Nephron progenitor cell (in vitro differentiated cells): Measurements from ENCODE around the gene CCR5AS.

Experiments used
- DNase-seq: peaks from one replicate; pipeline ENCODE4 v3.0.0; 2021
- H3K27ac Mint-ChIP-seq: 2 replicates; pipeline ENCODE4 v1.8.0; 2021; ENCODE audit warnings: mild to moderate bottlenecking, moderate library complexity, mixed read lengths
- H3K27me3 Mint-ChIP-seq: 2 replicates; pipeline ENCODE4 v1.8.0; 2021; ENCODE audit warnings: mild to moderate bottlenecking, low read depth, mixed read lengths; ENCODE audit not compliant: poor library complexity
- H3K36me3 Mint-ChIP-seq: 2 replicates; pipeline ENCODE4 v1.8.0; 2021; ENCODE audit warnings: low read depth, mixed read lengths
- H3K4me1 Mint-ChIP-seq: 2 replicates; pipeline ENCODE4 v1.8.0; 2021; ENCODE audit warnings: mixed read lengths
- H3K4me3 Mint-ChIP-seq: 2 replicates; pipeline ENCODE4 v1.8.0; 2021; ENCODE audit warnings: mild to moderate bottlenecking, moderate library complexity, mixed read lengths
- H3K9me3 Mint-ChIP-seq: 2 replicates; pipeline ENCODE4 v1.8.0; 2021; ENCODE audit warnings: mild to moderate bottlenecking, moderate library complexity, mixed read lengths
- CTCF ChIP-seq: fragments of 200-600 bp; sonication (generic); IDR thresholded peaks from 2 replicates; pipeline ENCODE4 v1.5.0; 2021; ENCODE audit warnings: antibody characterized with exemption

The CCR5AS gene

GRCh38 chr3:46372492-46373359 is 34.1 kb downstream of the CCR5AS start:
- Mint-ChIP-seq H3K36me3 (no peaks in the 10 kb centered on the region), H3K4me3 (no peak overlapping the region), H3K4me1 (peaks cover 5% of the 10 kb centered on the region), H3K9me3 (no peaks in the 10 kb centered on the region), H3K27ac (no peak overlapping the region), H3K27me3 (peaks cover 37% of the 10 kb centered on the region)
- no peak for DNase-seq
- TF ChIP-seq CTCF: peak; percentile 29

- Mint-ChIP-seq H3K4me3 (no peak overlapping the region), H3K4me1 (peaks cover 5% of the 10 kb centered on the region), H3K27me3 (peaks cover 38% of the 10 kb centered on the region), H3K9me3 (no peaks in the 10 kb centered on the region), H3K27ac (no peak overlapping the region), H3K36me3 (no peaks in the 10 kb centered on the region)
- no peak for TF ChIP-seq CTCF
- no peak for DNase-seq
Measured at GRCh38 chr3:46371519-46372340, 35.1 kb downstream of the CCR5AS start.

- peaks cover 5% of the 10 kb centered on the region for H3K4me1 Mint-ChIP-seq
- no peak for TF ChIP-seq CTCF
- H3K9me3 Mint-ChIP-seq: no peaks in the 10 kb centered on the region
- no peak for DNase-seq
- no peak within 1 kb of the TSS for H3K4me3 Mint-ChIP-seq
- no peaks in the 10 kb centered on the region for H3K36me3 Mint-ChIP-seq
- peaks cover 43% of the 10 kb centered on the region for H3K27me3 Mint-ChIP-seq
- no peak within 1 kb of the TSS for H3K27ac Mint-ChIP-seq
Measured at GRCh38 chr3:46370839-46371518, 35.9 kb downstream of the CCR5AS start, which contains the start of gene CCR5. Gene CCR5, plus strand, starts transcription at chr3:46370946. Its CDS starts 1,957 bp downstream, at chr3:46372903.

- no peak for TF ChIP-seq CTCF
- H3K27ac Mint-ChIP-seq: no peak overlapping the region
- no peak for DNase-seq
- H3K9me3 Mint-ChIP-seq: no peaks in the 10 kb centered on the region
- H3K36me3 Mint-ChIP-seq: no peaks in the 10 kb centered on the region
- H3K4me1 Mint-ChIP-seq: peaks cover 5% of the 10 kb centered on the region
- H3K27me3 Mint-ChIP-seq: peaks cover 35% of the 10 kb centered on the region
- H3K4me3 Mint-ChIP-seq: no peak overlapping the region
Measured at GRCh38 chr3:46369675-46370132, 37.2 kb downstream of the CCR5AS start.

GRCh38 chr3:46369151-46369550 is 37.7 kb downstream of the CCR5AS start:
- no peak for TF ChIP-seq CTCF
- H3K9me3 Mint-ChIP-seq: no peaks in the 10 kb centered on the region
- H3K4me3 Mint-ChIP-seq: no peak overlapping the region
- peaks cover 30% of the 10 kb centered on the region for H3K27me3 Mint-ChIP-seq
- H3K36me3 Mint-ChIP-seq: no peaks in the 10 kb centered on the region
- no peak for DNase-seq
- H3K4me1 Mint-ChIP-seq: peaks cover 5% of the 10 kb centered on the region
- H3K27ac Mint-ChIP-seq: no peak overlapping the region
